Natural killer cell (primary cell): ENCODE results near the gene PRRT1. TPM values are rescaled to one million over a fixed set of nuclear protein-coding genes. Genes with fewer than 3 reads are reported as not detected.

Source experiments
- ATAC-seq, 3 donors: fragments of 150-1000 bp in 2 of 3; fragments of 200-7000 bp in 1 of 3; cut with Tn5 transposase; 1 replicate in 1 of 3; 2 replicates in 2 of 3; pipeline ENCODE4 v1.10.0; 2021; ENCODE audit warnings: mild to moderate bottlenecking in 2 of 3, moderate library complexity in 2 of 3
- DNase-seq, 2 donors: peaks; one replicate each; pipeline versions ENCODE4 v3.0.0 to v3.0.0-alpha.2; 2013 to 2021; ENCODE audit warnings: mixed read lengths in 1 of 2
- H3K27ac ChIP-seq: one replicate; pipeline ENCODE4 v1.5.1; 2013; ENCODE audit warnings: mild to moderate bottlenecking, low read length
- H3K27me3 ChIP-seq: one replicate; pipeline ENCODE4 v1.6.1; 2013; ENCODE audit warnings: low read length; ENCODE audit not compliant: control insufficient read depth, insufficient read depth
- H3K36me3 ChIP-seq: one replicate; pipeline ENCODE4 v1.6.1; 2013; ENCODE audit warnings: low read length; ENCODE audit not compliant: control insufficient read depth, insufficient read depth
- H3K4me1 ChIP-seq: one replicate; pipeline ENCODE4 v1.6.1; 2013; ENCODE audit warnings: low read length; ENCODE audit not compliant: control insufficient read depth, insufficient read depth
- H3K4me3 ChIP-seq: one replicate; pipeline ENCODE4 v1.5.1; 2013; ENCODE audit warnings: low read length
- H3K9me3 ChIP-seq: one replicate; pipeline ENCODE4 v1.6.1; 2013; ENCODE audit warnings: low read length; ENCODE audit not compliant: control insufficient read depth, insufficient read depth
- H3K27ac Mint-ChIP-seq, 2 donors: one replicate each; pipeline ENCODE4 v1.8.0; 2022; ENCODE audit warnings: mild to moderate bottlenecking in 2 of 2, mixed read lengths in 2 of 2, moderate library complexity in 1 of 2
- H3K27me3 Mint-ChIP-seq, 2 donors: one replicate each; pipeline ENCODE4 v1.8.0; 2022; ENCODE audit warnings: low read depth in 2 of 2, mixed read lengths in 2 of 2
- H3K36me3 Mint-ChIP-seq: one replicate; pipeline ENCODE4 v1.8.0; 2022; ENCODE audit warnings: mixed read lengths
- H3K4me1 Mint-ChIP-seq, 2 donors: one replicate each; pipeline ENCODE4 v1.8.0; 2022; ENCODE audit warnings: mixed read lengths in 2 of 2
- H3K4me3 Mint-ChIP-seq: one replicate; pipeline ENCODE4 v1.8.0; 2022; ENCODE audit warnings: mild to moderate bottlenecking, moderate library complexity, mixed read lengths
- H3K9me3 Mint-ChIP-seq, 2 donors: one replicate each; pipeline ENCODE4 v1.8.0; 2022; ENCODE audit warnings: mixed read lengths in 2 of 2
- WGBS: methylation state at CpG from one replicate; pipeline ENCODE4 v1.1.7; 2013; ENCODE audit warnings: missing lambda C conversion rate; ENCODE audit not compliant: insufficient coverage; 5-methylcytosine and 5-hydroxymethylcytosine counted together
- intact Hi-C: fragments of 100-400 bp; cut with micrococcal nuclease; formaldehyde crosslinking; loops from one replicate; pipeline ENCODE4 v1.14.2; 2022
- total RNA-seq, 4 donors: library from RNA; stranded (reverse); fragments of 120-200 nt in 1 of 4; gene quantifications; one replicate each; pipeline versions ENCODE4 v1.2.3 to v1.2.4, GENCODE V29; 2013 to 2022
- TF ChIP-seq, protein P1 (sequence below): fragments of 200-600 bp; IDR thresholded peaks from one replicate; pipeline ENCODE4 v1.8.0; 2022; ENCODE audit warnings: antibody characterized with exemption

Gene PRRT1
- total RNA-seq, 3 donors from 2014 or later (not counting 1 experiment from before 2014, with no cell fraction given), result 0.38 to 0.63 (median 0.54) TPM

DNA sequence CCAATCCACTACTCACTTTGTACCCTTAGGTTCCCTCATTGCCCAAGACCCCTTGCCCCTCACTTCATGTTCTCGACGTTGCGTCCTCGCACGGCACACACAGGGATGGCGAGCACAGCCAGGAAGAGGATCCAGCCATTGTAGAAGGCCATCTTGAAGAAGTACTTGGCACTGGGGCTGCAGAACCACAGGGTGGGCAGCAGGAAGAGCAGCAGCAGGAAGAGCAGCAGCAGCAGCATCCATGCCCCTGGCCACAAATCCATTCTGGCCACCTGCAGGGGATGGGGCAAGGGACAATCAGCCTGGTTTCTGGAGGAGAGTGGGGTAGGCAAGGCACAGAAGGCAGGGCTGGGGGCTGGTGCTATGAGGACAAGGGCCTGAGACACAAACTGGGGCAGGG lies 19.5 kb upstream of the PRRT1 start:
- no peak for ATAC-seq
- no peaks in the 10 kb centered on the region for H3K36me3 Mint-ChIP-seq

DNA sequence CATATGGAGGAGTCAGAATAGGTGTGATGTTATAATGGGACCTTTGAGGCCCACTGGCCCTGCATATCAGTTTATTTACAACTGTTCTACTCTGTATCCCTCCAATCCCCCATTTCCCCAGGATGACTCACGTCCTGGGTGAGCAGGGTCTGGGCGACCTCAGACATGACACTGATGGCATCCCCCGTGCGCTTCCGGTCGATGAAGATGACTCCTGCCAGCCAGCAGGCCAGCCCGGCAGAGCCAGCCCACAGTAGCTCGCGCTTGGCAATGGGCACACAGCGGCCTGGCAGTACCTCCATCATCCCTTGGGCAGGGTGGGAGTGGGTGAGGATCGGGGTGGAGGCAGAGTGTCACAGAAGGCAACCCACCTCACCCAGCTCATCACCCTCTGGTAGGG lies 18.6 kb upstream of the PRRT1 start:
- no peaks in the 10 kb centered on the region for H3K27me3 Mint-ChIP-seq
- no peaks in the 10 kb centered on the region for H3K36me3 Mint-ChIP-seq
- no peak overlapping the region for H3K27ac ChIP-seq
- no peaks in the 10 kb centered on the region for H3K9me3 ChIP-seq
- TF ChIP-seq, protein P1, sequence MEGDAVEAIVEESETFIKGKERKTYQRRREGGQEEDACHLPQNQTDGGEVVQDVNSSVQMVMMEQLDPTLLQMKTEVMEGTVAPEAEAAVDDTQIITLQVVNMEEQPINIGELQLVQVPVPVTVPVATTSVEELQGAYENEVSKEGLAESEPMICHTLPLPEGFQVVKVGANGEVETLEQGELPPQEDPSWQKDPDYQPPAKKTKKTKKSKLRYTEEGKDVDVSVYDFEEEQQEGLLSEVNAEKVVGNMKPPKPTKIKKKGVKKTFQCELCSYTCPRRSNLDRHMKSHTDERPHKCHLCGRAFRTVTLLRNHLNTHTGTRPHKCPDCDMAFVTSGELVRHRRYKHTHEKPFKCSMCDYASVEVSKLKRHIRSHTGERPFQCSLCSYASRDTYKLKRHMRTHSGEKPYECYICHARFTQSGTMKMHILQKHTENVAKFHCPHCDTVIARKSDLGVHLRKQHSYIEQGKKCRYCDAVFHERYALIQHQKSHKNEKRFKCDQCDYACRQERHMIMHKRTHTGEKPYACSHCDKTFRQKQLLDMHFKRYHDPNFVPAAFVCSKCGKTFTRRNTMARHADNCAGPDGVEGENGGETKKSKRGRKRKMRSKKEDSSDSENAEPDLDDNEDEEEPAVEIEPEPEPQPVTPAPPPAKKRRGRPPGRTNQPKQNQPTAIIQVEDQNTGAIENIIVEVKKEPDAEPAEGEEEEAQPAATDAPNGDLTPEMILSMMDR, result no peak
- 97% methylated on average over 10 of the region's 11 CpGs for WGBS
- ATAC-seq (no peak), DNase-seq (no peak)
- peaks cover 17 to 31% of the 10 kb centered on the region in 2 donors for H3K4me1 Mint-ChIP-seq
- intact Hi-C loops, result loop anchor here (10.0 kb wide), 1 partner anchor 505 kb away; the partner anchor contains the start of genes C6orf47, CSNK2B, GPANK1 and LY6G5B
- peaks cover 25% of the 10 kb centered on the region for H3K36me3 ChIP-seq
- H3K4me3 ChIP-seq, result no peak overlapping the region
- H3K27me3 ChIP-seq, result no peaks in the 10 kb centered on the region
- no peak overlapping the region for H3K4me3 Mint-ChIP-seq
- H3K4me1 ChIP-seq, result peaks cover 2% of the 10 kb centered on the region
- H3K27ac Mint-ChIP-seq, result peak overlapping the region in 1 of 2 donors; percentile 51
- H3K9me3 Mint-ChIP-seq, result no peaks in the 10 kb centered on the region

More for the DNA sequence above, 19.5 kb upstream of the PRRT1 start:
- no peaks in the 10 kb centered on the region for H3K27me3 ChIP-seq
- no peak for DNase-seq
- 98% methylated on average over 6 of the region's 6 CpGs for WGBS
- no peak overlapping the region for H3K27ac ChIP-seq
- peaks cover 25% of the 10 kb centered on the region for H3K36me3 ChIP-seq
- no peak overlapping the region for H3K4me3 Mint-ChIP-seq
- no peaks in the 10 kb centered on the region for H3K9me3 Mint-ChIP-seq
- H3K4me1 Mint-ChIP-seq, result peaks cover 23 to 40% of the 10 kb centered on the region in 2 donors
- no peak overlapping the region for H3K4me3 ChIP-seq
- intact Hi-C loops, result loop anchor here (10.0 kb wide), 1 partner anchor 506 kb away; the partner anchor contains the start of genes C6orf47, CSNK2B, GPANK1 and LY6G5B
- no peaks in the 10 kb centered on the region for H3K27me3 Mint-ChIP-seq
- TF ChIP-seq, protein P1, result no peak
- no peaks in the 10 kb centered on the region for H3K9me3 ChIP-seq
- H3K27ac Mint-ChIP-seq, result no peak overlapping the region
- H3K4me1 ChIP-seq, result peaks cover 10% of the 10 kb centered on the region

DNA sequence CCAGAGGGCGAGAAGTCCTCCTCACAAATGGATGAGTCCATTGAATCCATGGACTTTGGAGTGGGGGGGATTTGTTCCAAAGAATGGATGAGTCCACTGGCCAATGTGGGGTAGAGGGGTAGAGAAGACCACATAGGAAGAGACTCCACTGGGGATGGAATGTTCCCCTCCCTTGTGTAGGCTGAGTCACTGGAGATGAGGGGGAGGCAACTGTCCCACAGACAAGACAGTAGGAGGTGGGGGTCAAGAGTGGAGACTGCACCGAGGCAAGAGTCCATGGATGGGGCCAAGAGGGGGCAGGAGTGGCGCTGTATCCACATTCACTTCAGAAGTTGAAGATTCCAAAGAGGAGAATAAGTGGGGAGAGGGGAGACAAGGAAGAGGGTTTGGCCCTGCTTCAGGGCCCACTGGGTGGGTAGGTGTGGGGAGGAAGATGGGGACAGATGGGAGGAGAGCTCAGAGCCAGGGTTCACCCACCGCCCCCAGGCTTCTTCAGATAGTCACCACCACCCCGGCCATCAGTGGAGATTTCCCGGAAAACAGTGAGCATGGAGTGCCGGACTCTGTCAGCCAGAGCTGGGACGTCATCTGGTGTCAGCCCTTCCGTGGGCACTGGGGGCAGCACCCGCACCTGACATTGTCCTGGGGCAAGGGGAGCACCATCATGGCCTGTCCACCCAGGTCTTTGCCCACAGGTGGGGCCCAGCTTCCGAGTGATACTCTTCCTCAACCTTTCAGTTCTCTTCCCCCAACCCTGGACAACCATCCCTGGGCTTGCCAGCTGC lies 17.3 kb upstream of the PRRT1 start:
- intact Hi-C loops, result no loop called here
- no peaks in the 10 kb centered on the region for H3K4me1 ChIP-seq
- H3K36me3 Mint-ChIP-seq, result no peaks in the 10 kb centered on the region
- no peaks in the 10 kb centered on the region for H3K9me3 ChIP-seq
- H3K36me3 ChIP-seq, result peaks cover 25% of the 10 kb centered on the region
- H3K4me3 Mint-ChIP-seq, result no peak overlapping the region
- peak overlapping the region in 1 of 2 donors; percentile 51 for H3K27ac Mint-ChIP-seq
- H3K27me3 ChIP-seq, result no peaks in the 10 kb centered on the region
- DNase-seq, result no peak
- no peak overlapping the region for H3K4me3 ChIP-seq
- H3K4me1 Mint-ChIP-seq, result peaks cover 6 to 18% of the 10 kb centered on the region in 2 donors
- TF ChIP-seq, protein P1, result no peak
- no peaks in the 10 kb centered on the region for H3K9me3 Mint-ChIP-seq
- no peaks in the 10 kb centered on the region for H3K27me3 Mint-ChIP-seq
- WGBS, result 97% methylated on average over 11 of the region's 11 CpGs
- H3K27ac ChIP-seq, result no peak overlapping the region
- no peak for ATAC-seq
